ENCODE results near the gene DPP6. TPM values are rescaled to one million over a fixed set of nuclear protein-coding genes. Genes with fewer than 3 reads are reported as not detected.
A peak's percentile ranks its signal among the peaks of the same experiment; 100 is the strongest.

Gene DPP6
- total RNA-seq, 4 donors from 2014 or later: 0.30 to 11.8 (median 10.7) TPM

- Histone ChIP-seq H3K27ac (no peak overlapping the region), H3K27me3 (peaks cover 12% of the 10 kb centered on the region), H3K9me3 (no peaks in the 10 kb centered on the region), H3K4me1 (no peaks in the 10 kb centered on the region), H3K36me3 (no peaks in the 10 kb centered on the region), H3K4me3 (no peak overlapping the region)
- DNase-seq (ENCODE audit: low spot score in 2 of 2): no peak
- TF ChIP-seq POLR2A (IDR thresholded peaks at IDR 0.05) (no peak), CTCF (IDR thresholded peaks at IDR 0.05) (no peak), POLR2AphosphoS5 (IDR thresholded peaks at IDR 0.05) (no peak), EP300 (IDR thresholded peaks at IDR 0.05) (no peak)
- 75% methylated on average over 7 of the region's 7 CpGs for WGBS
These were observed 740.3 kb downstream of the DPP6 start for GRCh38 chr7:154792436-154793055.

- Histone ChIP-seq H3K4me3 (peak overlapping the region; percentile 17), H3K9me3 (no peaks in the 10 kb centered on the region), H3K36me3 (no peaks in the 10 kb centered on the region), H3K27me3 (peaks cover 12% of the 10 kb centered on the region), H3K27ac (no peak overlapping the region), H3K4me1 (no peaks in the 10 kb centered on the region)
- DNase-seq (ENCODE audit: low spot score in 2 of 2): no peak
- WGBS: 15% methylated on average over 16 of the region's 50 CpGs
- peak in 1 of 2 donors; percentile 36 for TF ChIP-seq CTCF (IDR thresholded peaks at IDR 0.05)
- no peak for TF ChIP-seq POLR2AphosphoS5 (IDR thresholded peaks at IDR 0.05)
These were observed 742.1 kb downstream of the DPP6 start for GRCh38 chr7:154794147-154794780.

GRCh38 chr7:154795014-154795413 lies 742.8 kb downstream of the DPP6 start:
- 68% methylated on average over 4 of the region's 4 CpGs for WGBS
- Histone ChIP-seq H3K36me3 (no peaks in the 10 kb centered on the region), H3K27me3 (peaks cover 12% of the 10 kb centered on the region), H3K27ac (no peak overlapping the region), H3K4me3 (no peak overlapping the region), H3K4me1 (no peaks in the 10 kb centered on the region), H3K9me3 (no peaks in the 10 kb centered on the region)
- no peak for TF ChIP-seq POLR2A (IDR thresholded peaks at IDR 0.05)
- no peak for TF ChIP-seq CTCF (IDR thresholded peaks at IDR 0.05)
- TF ChIP-seq POLR2AphosphoS5 (IDR thresholded peaks at IDR 0.05): no peak
- no peak for TF ChIP-seq EP300 (IDR thresholded peaks at IDR 0.05)
- no peak for DNase-seq (ENCODE audit: low spot score in 2 of 2)

- H3K27ac ChIP-seq: no peak overlapping the region
- no peak for TF ChIP-seq EP300 (IDR thresholded peaks at IDR 0.05)
- TF ChIP-seq CTCF (IDR thresholded peaks at IDR 0.05): no peak
- no peak for TF ChIP-seq POLR2AphosphoS5 (IDR thresholded peaks at IDR 0.05)
- H3K4me3 ChIP-seq: no peak overlapping the region
- no peaks in the 10 kb centered on the region for H3K9me3 ChIP-seq
- no peaks in the 10 kb centered on the region for H3K4me1 ChIP-seq
- H3K36me3 ChIP-seq: no peaks in the 10 kb centered on the region
- 87% methylated on average over 13 of the region's 13 CpGs for WGBS
- H3K27me3 ChIP-seq: peaks cover 12% of the 10 kb centered on the region
- DNase-seq (ENCODE audit: low spot score in 2 of 2): no peak
These were observed 743.2 kb downstream of the DPP6 start for GRCh38 chr7:154795437-154795836.

- no peak overlapping the region for H3K27ac ChIP-seq
- TF ChIP-seq POLR2AphosphoS5 (IDR thresholded peaks at IDR 0.05) (no peak), CTCF (IDR thresholded peaks at IDR 0.05) (no peak), EP300 (IDR thresholded peaks at IDR 0.05) (no peak), POLR2A (IDR thresholded peaks at IDR 0.05) (no peak)
- H3K27me3 ChIP-seq: no peaks in the 10 kb centered on the region
- no peaks in the 10 kb centered on the region for H3K4me1 ChIP-seq
- no peaks in the 10 kb centered on the region for H3K9me3 ChIP-seq
- 79% methylated on average over 2 of the region's 3 CpGs for WGBS
- DNase-seq (ENCODE audit: low spot score in 2 of 2): no peak
- no peak overlapping the region for H3K4me3 ChIP-seq
- no peaks in the 10 kb centered on the region for H3K36me3 ChIP-seq
These were observed 752.3 kb downstream of the DPP6 start for GRCh38 chr7:154804449-154804848.
